Naive B cell (primary cell): ENCODE results near the gene HS3ST6. TPM values are rescaled to one million over a fixed set of nuclear protein-coding genes. Genes with fewer than 3 reads are reported as not detected.
A peak's percentile ranks its signal among the peaks of the same experiment; 100 is the strongest.
"Not testable (repeated sequence)": the region's sequence is repeated elsewhere in the genome, so short reads cannot be mapped to it uniquely, and the experiment has no call there.

ENCODE experiments used
- ATAC-seq, 2 donors: fragments of 150-1000 bp; cut with Tn5 transposase; 2 replicates each; pipeline ENCODE4 v1.10.0; 2021; ENCODE audit warnings: low read depth in 2 of 2, mild to moderate bottlenecking in 2 of 2, moderate library complexity in 2 of 2
- DNase-seq: peaks from one replicate; pipeline ENCODE4 v3.0.0; 2022
- H3K27ac Mint-ChIP-seq, 6 donors: one replicate each; pipeline ENCODE4 v1.8.0; 2020 to 2022; ENCODE audit warnings: mild to moderate bottlenecking in 6 of 6, mixed read lengths in 6 of 6, moderate library complexity in 5 of 6, inconsistent platforms in 2 of 6
- H3K27me3 Mint-ChIP-seq, 3 donors: one replicate each; pipeline ENCODE4 v1.8.0; 2021 to 2022; ENCODE audit warnings: mixed read lengths in 3 of 3, mild to moderate bottlenecking in 1 of 3
- H3K36me3 Mint-ChIP-seq, 2 donors: one replicate each; pipeline ENCODE4 v1.8.0; 2020 to 2022; ENCODE audit warnings: mixed read lengths in 2 of 2, inconsistent platforms in 1 of 2, mild to moderate bottlenecking in 1 of 2
- H3K4me1 Mint-ChIP-seq, 3 donors: one replicate each; pipeline ENCODE4 v1.8.0; 2020 to 2022; ENCODE audit warnings: mixed read lengths in 3 of 3, inconsistent platforms in 1 of 3, mild to moderate bottlenecking in 1 of 3, moderate library complexity in 1 of 3
- H3K4me3 Mint-ChIP-seq, 8 donors: one replicate each; pipeline ENCODE4 v1.8.0; 2020 to 2022; ENCODE audit warnings: mild to moderate bottlenecking in 8 of 8, mixed read lengths in 8 of 8, moderate library complexity in 8 of 8, inconsistent platforms in 2 of 8
- H3K9me3 Mint-ChIP-seq, 7 donors: one replicate each; pipeline ENCODE4 v1.8.0; 2020 to 2022; ENCODE audit warnings: mixed read lengths in 7 of 7, mild to moderate bottlenecking in 5 of 7, inconsistent platforms in 2 of 7, moderate library complexity in 1 of 7
- polyA plus RNA-seq, 6 donors: library from polyadenylated mRNA; unstranded; fragments of 300-500 nt; fragmentation: Illumina TruSeq; gene quantifications; one replicate each; pipeline ENCODE4 v1.2.3, GENCODE V29; 2021; ENCODE audit warnings: low read depth in 6 of 6

The HS3ST6 gene
- polyA plus RNA-seq, 6 donors from 2014 or later, result not detected

- ATAC-seq, result no peak
- no peaks in the 10 kb centered on the region for H3K36me3 Mint-ChIP-seq
- DNase-seq, result no peak
- peaks cover 6 to 17% (median 14%) of the 10 kb centered on the region in 3 donors for H3K27me3 Mint-ChIP-seq
- no peak overlapping the region for H3K4me3 Mint-ChIP-seq
- H3K4me1 Mint-ChIP-seq, result no peaks in the 10 kb centered on the region
- no peak overlapping the region for H3K27ac Mint-ChIP-seq
- H3K9me3 Mint-ChIP-seq, result no peaks in the 10 kb centered on the region
These were observed 34.0 kb downstream of the HS3ST6 start for GRCh38 chr16:1884155-1884760.

- ATAC-seq, H3K4me3 Mint-ChIP-seq, H3K27ac Mint-ChIP-seq, H3K9me3 Mint-ChIP-seq, DNase-seq, H3K4me1 Mint-ChIP-seq, H3K36me3 Mint-ChIP-seq: not testable (repeated sequence)
- H3K27me3 Mint-ChIP-seq, result peaks cover 18 to 29% (median 29%) of the 10 kb centered on the region in 3 donors
These were observed 37.0 kb downstream of the HS3ST6 start for GRCh38 chr16:1881172-1881571.

- H3K27ac Mint-ChIP-seq, result peak overlapping the region in 1 of 6 donors; percentile 74
- DNase-seq, result no peak
- no peaks in the 10 kb centered on the region for H3K4me1 Mint-ChIP-seq
- no peak for ATAC-seq
- H3K9me3 Mint-ChIP-seq, result no peaks in the 10 kb centered on the region
- peaks cover 20 to 28% (median 26%) of the 10 kb centered on the region in 3 donors for H3K27me3 Mint-ChIP-seq
- H3K4me3 Mint-ChIP-seq, result no peak overlapping the region
- H3K36me3 Mint-ChIP-seq, result no peaks in the 10 kb centered on the region
These were observed 38.7 kb downstream of the HS3ST6 start for GRCh38 chr16:1879477-1879876.

- ATAC-seq (no peak), DNase-seq (no peak)
- Mint-ChIP-seq H3K4me1 (no peaks in the 10 kb centered on the region), H3K9me3 (no peaks in the 10 kb centered on the region), H3K27me3 (peaks cover 20 to 26% (median 21%) of the 10 kb centered on the region in 3 donors), H3K27ac (no peak overlapping the region), H3K36me3 (no peaks in the 10 kb centered on the region), H3K4me3 (no peak overlapping the region)
These were observed 40.0 kb downstream of the HS3ST6 start for GRCh38 chr16:1878256-1878655.

GRCh38 chr16:1877804-1878203 is 40.4 kb downstream of the HS3ST6 start:
- H3K27me3 Mint-ChIP-seq, result peaks cover 20 to 30% (median 21%) of the 10 kb centered on the region in 3 donors
- ATAC-seq, result no peak

GRCh38 chr16:1877089-1877488 is 41.1 kb downstream of the HS3ST6 start:
- Mint-ChIP-seq H3K27ac (peak overlapping the region in 1 of 6 donors; percentile 63), H3K36me3 (peaks cover 0 to 6% of the 10 kb centered on the region in 2 donors), H3K4me3 (peak overlapping the region in 1 of 8 donors; percentile 66), H3K9me3 (peaks cover 0 to 3% (median 2%) of the 10 kb centered on the region in 7 donors), H3K27me3 (peaks cover 24 to 37% (median 27%) of the 10 kb centered on the region in 3 donors), H3K4me1 (peaks cover 4 to 6% (median 5%) of the 10 kb centered on the region in 3 donors)
- DNase-seq, result no peak
- no peak for ATAC-seq

More at GRCh38 chr16:1877804-1878203, 40.4 kb downstream of the HS3ST6 start:
- no peak overlapping the region for H3K4me3 Mint-ChIP-seq
- DNase-seq, result no peak
- no peaks in the 10 kb centered on the region for H3K36me3 Mint-ChIP-seq
- H3K4me1 Mint-ChIP-seq, result no peaks in the 10 kb centered on the region
- no peaks in the 10 kb centered on the region for H3K9me3 Mint-ChIP-seq
- no peak overlapping the region for H3K27ac Mint-ChIP-seq

GRCh38 chr16:1876468-1876867 is 41.7 kb downstream of the HS3ST6 start:
- H3K4me3 Mint-ChIP-seq, result no peak overlapping the region
- ATAC-seq (no peak), DNase-seq (no peak)
- H3K9me3 Mint-ChIP-seq, result peaks cover 0 to 3% (median 2%) of the 10 kb centered on the region in 7 donors
- peaks cover 25 to 39% (median 30%) of the 10 kb centered on the region in 3 donors for H3K27me3 Mint-ChIP-seq
- peaks cover 0 to 9% of the 10 kb centered on the region in 2 donors for H3K36me3 Mint-ChIP-seq
- no peak overlapping the region for H3K27ac Mint-ChIP-seq
- peaks cover 4 to 8% (median 6%) of the 10 kb centered on the region in 3 donors for H3K4me1 Mint-ChIP-seq

GRCh38 chr16:1876066-1876465 is 42.1 kb downstream of the HS3ST6 start:
- H3K36me3 Mint-ChIP-seq, H3K4me1 Mint-ChIP-seq, H3K4me3 Mint-ChIP-seq, ATAC-seq, DNase-seq, H3K27ac Mint-ChIP-seq, H3K9me3 Mint-ChIP-seq: not testable (repeated sequence)
- H3K27me3 Mint-ChIP-seq, result peaks cover 25 to 39% (median 32%) of the 10 kb centered on the region in 3 donors

- ATAC-seq (no peak), DNase-seq (no peak)
- peaks cover 0 to 9% of the 10 kb centered on the region in 2 donors for H3K36me3 Mint-ChIP-seq
- no peak overlapping the region for H3K4me3 Mint-ChIP-seq
- H3K27me3 Mint-ChIP-seq, result peaks cover 29 to 43% (median 39%) of the 10 kb centered on the region in 3 donors
- peaks cover 0 to 3% (median 2%) of the 10 kb centered on the region in 7 donors for H3K9me3 Mint-ChIP-seq
- no peak overlapping the region for H3K27ac Mint-ChIP-seq
- H3K4me1 Mint-ChIP-seq, result peaks cover 4 to 8% (median 6%) of the 10 kb centered on the region in 3 donors
These were observed 43.4 kb downstream of the HS3ST6 start for GRCh38 chr16:1874854-1875253.

- Mint-ChIP-seq H3K27ac (peak within 1 kb of the TSS in 1 of 6 donors; percentile 68), H3K4me3 (peak within 1 kb of the TSS in 7 of 8 donors; percentile 47 to 71 (median 63)), H3K36me3 (peaks cover 0 to 9% of the 10 kb centered on the region in 2 donors), H3K27me3 (peaks cover 19 to 26% (median 21%) of the 10 kb centered on the region in 3 donors), H3K4me1 (peaks cover 4 to 8% (median 6%) of the 10 kb centered on the region in 3 donors), H3K9me3 (peaks cover 0 to 3% (median 2%) of the 10 kb centered on the region in 7 donors)
- no peak for DNase-seq
- ATAC-seq, result peak in 1 of 2 donors; percentile 41
These were observed 46.1 kb downstream of the HS3ST6 start, which contains the start of gene MEIOB for GRCh38 chr16:1871974-1872635. Gene MEIOB, minus strand, starts transcription at chr16:1872164. Its CDS starts 3,989 bp downstream, at chr16:1868175.

GRCh38 chr16:1870365-1871082 is 47.7 kb downstream of the HS3ST6 start:
- Mint-ChIP-seq H3K36me3 (peaks cover 0 to 9% of the 10 kb centered on the region in 2 donors), H3K4me1 (peaks cover 4 to 8% (median 6%) of the 10 kb centered on the region in 3 donors), H3K27ac (no peak overlapping the region), H3K4me3 (no peak overlapping the region), H3K9me3 (peaks cover 0 to 3% (median 2%) of the 10 kb centered on the region in 7 donors), H3K27me3 (peaks cover 17 to 21% (median 18%) of the 10 kb centered on the region in 3 donors)
- ATAC-seq, result no peak
- no peak for DNase-seq

- ATAC-seq, result no peak
- Mint-ChIP-seq H3K27me3 (peaks cover 6 to 17% (median 7%) of the 10 kb centered on the region in 3 donors), H3K9me3 (no peaks in the 10 kb centered on the region), H3K36me3 (no peaks in the 10 kb centered on the region), H3K4me1 (no peaks in the 10 kb centered on the region), H3K4me3 (no peak overlapping the region), H3K27ac (no peak overlapping the region)
- DNase-seq, result no peak
These were observed 52.1 kb downstream of the HS3ST6 start for GRCh38 chr16:1865902-1866690.
